IMR-90 (cell line): ENCODE results near the gene NFYC. TPM values are rescaled to one million over a fixed set of nuclear protein-coding genes. Genes with fewer than 3 reads are reported as not detected.

Source experiments
- ATAC-seq: fragments of 200-7000 bp; cut with Tn5 transposase; 2 replicates; pipeline ENCODE4 v1.9.1; 2020; ENCODE audit warnings: low read depth, mild to moderate bottlenecking, moderate library complexity
- BruUV-seq: library from RNA; stranded (reverse); fragments of 400-500 nt; replicated peaks from 2 replicates; lab custom pipeline; 2021; lab: Mats Ljungman, UMichigan
- CTCF ChIA-PET: fragments of 300-600 bp; formaldehyde crosslinking; extraction: SDS; loops from one replicate; lab custom pipeline; 2021; ENCODE audit warnings: antibody characterized with exemption; lab: Yijun Ruan, JAX
- POLR2A ChIA-PET: fragments of 300-600 bp; sonication (Branson Sonifier 250); formaldehyde crosslinking; loops from one replicate; lab custom pipeline; 2022; ENCODE audit warnings: antibody characterized with exemption; ENCODE audit not compliant: unreplicated experiment; lab: Charles Lee
- DNase-seq: peaks from one replicate; pipeline ENCODE4 v3.0.0; 2013
- H2AFZ ChIP-seq: replicated peaks from 2 replicates; pipeline ENCODE3; 2013; ENCODE audit warnings: low read length, mild to moderate bottlenecking; ENCODE audit not compliant: poor library complexity
- H2AK5ac ChIP-seq: 2 replicates; pipeline ENCODE4 v1.6.1; 2013; ENCODE audit warnings: low read depth, low read length, inconsistent platforms
- H2AK9ac ChIP-seq: replicated peaks from 2 replicates; pipeline ENCODE3; 2013; ENCODE audit warnings: mild to moderate bottlenecking, low read depth, low read length, moderate library complexity; ENCODE audit not compliant: poor library complexity
- H2BK120ac ChIP-seq: 2 replicates; pipeline ENCODE4 v1.6.1; 2013; ENCODE audit warnings: low read depth, low read length, inconsistent platforms
- H2BK15ac ChIP-seq: 3 replicates; pipeline ENCODE4 v1.6.1; 2013; ENCODE audit warnings: low read depth, low read length, inconsistent platforms
- H2BK20ac ChIP-seq: 2 replicates; pipeline ENCODE4 v1.6.1; 2013; ENCODE audit warnings: low read depth, mild to moderate bottlenecking, inconsistent platforms, low read length, moderate library complexity
- H2BK5ac ChIP-seq: 2 replicates; pipeline ENCODE4 v1.6.1; 2013; ENCODE audit warnings: mild to moderate bottlenecking, low read depth, low read length, inconsistent platforms; ENCODE audit not compliant: poor library complexity, severe bottlenecking
- H3K14ac ChIP-seq: replicated peaks from 2 replicates; pipeline ENCODE4 v1.6.1; 2013; ENCODE audit warnings: low read depth, low read length, inconsistent platforms
- H3K18ac ChIP-seq: 2 replicates; pipeline ENCODE4 v1.6.1; 2013; ENCODE audit warnings: low read depth, low read length, control low read depth
- H3K23ac ChIP-seq: 2 replicates; pipeline ENCODE4 v1.6.1; 2013; ENCODE audit warnings: low read depth, low read length, inconsistent platforms
- H3K27ac ChIP-seq: 2 replicates; pipeline ENCODE4 v1.5.1; 2013; ENCODE audit warnings: mild to moderate bottlenecking, control low read depth, low read length; ENCODE audit not compliant: insufficient read depth
- H3K27me3 ChIP-seq: 2 replicates; pipeline ENCODE4 v1.6.1; 2013; ENCODE audit warnings: low read length; ENCODE audit not compliant: control insufficient read depth, insufficient read depth
- H3K36me3 ChIP-seq: 2 replicates; pipeline ENCODE4 v1.6.1; 2013; ENCODE audit warnings: low read length, mixed read lengths; ENCODE audit not compliant: control insufficient read depth, insufficient read depth
- H3K4ac ChIP-seq: 2 replicates; pipeline ENCODE4 v1.6.1; 2013; ENCODE audit warnings: low read depth, low read length, inconsistent platforms
- H3K4me1 ChIP-seq: 2 replicates; pipeline ENCODE4 v1.6.1; 2013; ENCODE audit warnings: low read length, mixed read lengths; ENCODE audit not compliant: control insufficient read depth, insufficient read depth
- H3K4me2 ChIP-seq: 2 replicates; pipeline ENCODE4 v1.6.1; 2013; ENCODE audit warnings: low read depth, mild to moderate bottlenecking, control low read depth, low read length, moderate library complexity
- H3K4me3 ChIP-seq: 2 replicates; pipeline ENCODE4 v1.5.1; 2013; ENCODE audit warnings: low read depth, mild to moderate bottlenecking, control low read depth, low read length, moderate library complexity; ENCODE audit not compliant: insufficient read depth
- H3K56ac ChIP-seq: 2 replicates; pipeline ENCODE4 v1.6.1; 2013; ENCODE audit warnings: low read length, inconsistent platforms; ENCODE audit not compliant: insufficient read depth; ENCODE audit errors: extremely low read depth
- H3K79me1 ChIP-seq, 2 experiments: 2 replicates each; pipeline ENCODE4 v1.6.1; 2013; ENCODE audit warnings: low read length in 2 of 2, inconsistent platforms in 1 of 2, low read depth in 1 of 2
- H3K9ac ChIP-seq: 2 replicates; pipeline ENCODE4 v1.6.1; 2013; ENCODE audit warnings: low read depth, low read length, control low read depth
- H3K9me1 ChIP-seq: 2 replicates; pipeline ENCODE4 v1.6.1; 2013; ENCODE audit warnings: low read length, inconsistent platforms; ENCODE audit not compliant: insufficient read depth
- H3K9me3 ChIP-seq: 2 replicates; pipeline ENCODE4 v1.6.1; 2013; ENCODE audit warnings: low read length; ENCODE audit not compliant: control insufficient read depth, insufficient read depth
- H4K20me1 ChIP-seq: 2 replicates; pipeline ENCODE4 v1.6.1; 2013; ENCODE audit warnings: low read length, inconsistent platforms; ENCODE audit not compliant: insufficient read depth
- H4K5ac ChIP-seq: 2 replicates; pipeline ENCODE4 v1.6.1; 2013; ENCODE audit warnings: mild to moderate bottlenecking, low read depth, low read length, control low read depth
- H4K8ac ChIP-seq, 2 experiments: 2 replicates each; pipeline ENCODE4 v1.6.1; 2013; ENCODE audit warnings: low read depth in 2 of 2, low read length in 2 of 2, control low read depth in 1 of 2, inconsistent platforms in 1 of 2
- H4K91ac ChIP-seq: 2 replicates; pipeline ENCODE4 v1.6.1; 2013; ENCODE audit warnings: low read depth, low read length, inconsistent platforms; ENCODE audit not compliant: insufficient read depth
- BHLHE40 ChIP-seq: fragments of 150-350 bp; IDR thresholded peaks from 2 replicates; pipeline ENCODE4 v1.6.1; 2016; ENCODE audit warnings: mild to moderate bottlenecking, low read depth, low read length
- CHD1 ChIP-seq: IDR thresholded peaks from 2 replicates; pipeline ENCODE4 v1.6.1; 2012; ENCODE audit warnings: low read depth, low read length, improper control_type of control experiment
- CTCF ChIP-seq: conservative IDR thresholded peaks from 2 replicates; pipeline ENCODE4 v1.5.1; 2012; ENCODE audit warnings: mild to moderate bottlenecking, low read depth, low read length, improper control_type of control experiment
- ELK1 ChIP-seq: fragments of 150-350 bp; IDR thresholded peaks from 2 replicates; pipeline ENCODE4 v1.6.1; 2016; ENCODE audit warnings: low read depth, mild to moderate bottlenecking, low read length, moderate library complexity, borderline replicate concordance
- FOS ChIP-seq: fragments of 150-350 bp; IDR thresholded peaks from 2 replicates; pipeline ENCODE4 v1.6.1; 2016; ENCODE audit warnings: low read depth, low read length
- MAFK ChIP-seq: IDR thresholded peaks from 2 replicates; pipeline ENCODE4 v1.6.1; 2012; ENCODE audit warnings: low read depth, low read length, improper control_type of control experiment
- MAZ ChIP-seq: IDR thresholded peaks from 2 replicates; pipeline ENCODE4 v1.6.1; 2012; ENCODE audit warnings: low read depth, mild to moderate bottlenecking, low read length, improper control_type of control experiment, moderate library complexity, borderline replicate concordance
- MXI1 ChIP-seq: IDR thresholded peaks from 2 replicates; pipeline ENCODE4 v1.6.1; 2012; ENCODE audit warnings: low read depth, mild to moderate bottlenecking, low read length, moderate library complexity, borderline replicate concordance
- NFE2L2 ChIP-seq: fragments of 150-350 bp; IDR thresholded peaks from 2 replicates; pipeline ENCODE4 v1.6.1; 2016; ENCODE audit warnings: low read depth, mild to moderate bottlenecking, low read length
- POLR2A ChIP-seq: IDR thresholded peaks from 2 replicates; pipeline ENCODE4 v1.6.1; 2012; ENCODE audit warnings: mild to moderate bottlenecking, low read depth, low read length
- RAD21 ChIP-seq: IDR thresholded peaks from 2 replicates; pipeline ENCODE4 v1.6.1; 2012; ENCODE audit warnings: low read length, improper control_type of control experiment
- RCOR1 ChIP-seq: IDR thresholded peaks from 2 replicates; pipeline ENCODE4 v1.6.1; 2012; ENCODE audit warnings: mild to moderate bottlenecking, low read length, improper control_type of control experiment; ENCODE audit not compliant: insufficient replicate concordance
- SMC3 ChIP-seq: fragments of 150-350 bp; IDR thresholded peaks from 2 replicates; pipeline ENCODE4 v1.6.1; 2016; ENCODE audit warnings: low read depth, mild to moderate bottlenecking, antibody characterized with exemption, low read length, moderate library complexity
- dilution Hi-C: fragments of 300-500 bp; cut with HindIII; formaldehyde crosslinking; loops from one replicate; pipeline ENCODE4 v1.14.3; 2018; ENCODE audit warnings: low sequenced_read_pairs; ENCODE audit not compliant: unreplicated experiment
- in situ Hi-C: fragments of 300-500 bp; cut with MboI; formaldehyde crosslinking; loops from 3 replicates; pipeline ENCODE4 v1.14.3; 2019; ENCODE audit warnings: low sequenced_read_pairs, inconsistent platforms, mixed read lengths
- intact Hi-C: fragments of 100-400 bp; cut with micrococcal nuclease; formaldehyde crosslinking; loops from 2 replicates; pipeline ENCODE4 v1.10.0; 2022
- polyA plus RNA-seq, 3 experiments: library from polyadenylated mRNA; depleted of rRNA; stranded (reverse); fragments of >200 nt; gene quantifications; 2 replicates each; pipeline ENCODE4 v1.2.3, GENCODE V29; 2012; ENCODE audit warnings: low replicate concordance in 1 of 3
- total RNA-seq: library from RNA; depleted of rRNA; stranded (reverse); fragments of >200 nt; gene quantifications from 2 replicates; pipeline ENCODE4 v1.2.3, GENCODE V29; 2012
- TF ChIP-seq, protein P1 (sequence below): fragments of 150-350 bp; IDR thresholded peaks from 2 replicates; pipeline ENCODE4 v1.6.1; 2017; ENCODE audit warnings: mild to moderate bottlenecking, antibody characterized with exemption, low read length, low read depth

NFYC gene
- total and polyA plus RNA-seq, 2 of the 4 experiments (the other 2 are of a cell fraction): 45.2 to 62.2 TPM

DNA sequence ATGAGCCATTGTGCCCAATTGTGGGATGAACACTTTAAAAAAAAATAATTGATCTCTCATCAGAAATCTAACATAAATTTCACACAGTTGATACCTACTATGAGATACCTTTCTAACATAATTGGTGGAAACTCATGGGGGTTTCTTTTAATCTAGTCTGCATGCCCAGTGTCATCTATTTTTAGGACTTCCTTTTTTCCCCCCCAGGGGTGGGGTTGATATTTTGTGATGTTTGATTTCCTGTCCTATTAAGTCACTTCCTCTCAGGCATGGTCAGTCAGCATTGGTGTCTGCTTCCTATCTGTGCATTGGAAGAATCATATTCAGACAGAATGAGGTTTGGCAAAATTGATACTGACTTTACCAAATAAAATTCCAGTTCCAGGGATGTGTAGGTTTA, 21.5 kb downstream of the NFYC start:
- in situ Hi-C loops (no loop called here), intact Hi-C loops (no loop called here), dilution Hi-C loops (no loop called here)
- H2BK120ac ChIP-seq: peak overlapping the region; percentile 52; the same call in 1 of the 2 replicates
- no peak overlapping the region for H2AFZ ChIP-seq
- no peak overlapping the region for H3K4me3 ChIP-seq
- H3K4me2 ChIP-seq: no peak overlapping the region
- no peak overlapping the region for H3K9ac ChIP-seq
- H2AK9ac ChIP-seq: no peak overlapping the region
- peak overlapping the region; percentile 50; the same call in 1 of the 2 replicates for H3K4ac ChIP-seq
- no TSS peak for BruUV-seq
- H2BK15ac ChIP-seq: no peak overlapping the region
- no peak overlapping the region for H2AK5ac ChIP-seq
- no peak overlapping the region for H3K23ac ChIP-seq
- DNase-seq (no peak), ATAC-seq (no peak)
- no peaks in the 10 kb centered on the region for H4K20me1 ChIP-seq
- H4K91ac ChIP-seq: no peak overlapping the region; the same call in 1 of the 2 replicates
- peaks cover 5% of the 10 kb centered on the region for H3K9me1 ChIP-seq
- H3K18ac ChIP-seq: no peak overlapping the region
- 0 out of 2 replicates have a peak, but pooled peaks cover 1% of the 10 kb centered on the region for H3K36me3 ChIP-seq
- H3K56ac ChIP-seq: no peak overlapping the region
- peaks cover 32 to 56% of the 10 kb centered on the region in 2 experiments for H3K79me1 ChIP-seq
- peak overlapping the region in 1 of 2 experiments; percentile 56; a peak in 2 of 4 replicates for H4K8ac ChIP-seq
- no peak overlapping the region for H3K27ac ChIP-seq
- no peak overlapping the region for H4K5ac ChIP-seq
- H3K27me3 ChIP-seq: no peaks in the 10 kb centered on the region
- CTCF ChIA-PET: no interaction called here
- H3K14ac ChIP-seq: no peak overlapping the region
- peaks cover 5% of the 10 kb centered on the region for H3K4me1 ChIP-seq
- H3K9me3 ChIP-seq: no peaks in the 10 kb centered on the region
- peak overlapping the region; percentile 20 for H2BK5ac ChIP-seq
- POLR2A ChIA-PET: no interaction called here
- H2BK20ac ChIP-seq: no peak overlapping the region
- TF ChIP-seq, protein P1, sequence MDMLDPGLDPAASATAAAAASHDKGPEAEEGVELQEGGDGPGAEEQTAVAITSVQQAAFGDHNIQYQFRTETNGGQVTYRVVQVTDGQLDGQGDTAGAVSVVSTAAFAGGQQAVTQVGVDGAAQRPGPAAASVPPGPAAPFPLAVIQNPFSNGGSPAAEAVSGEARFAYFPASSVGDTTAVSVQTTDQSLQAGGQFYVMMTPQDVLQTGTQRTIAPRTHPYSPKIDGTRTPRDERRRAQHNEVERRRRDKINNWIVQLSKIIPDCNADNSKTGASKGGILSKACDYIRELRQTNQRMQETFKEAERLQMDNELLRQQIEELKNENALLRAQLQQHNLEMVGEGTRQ: no peak
- no peak for TF ChIP-seq POLR2A
- no peak for TF ChIP-seq CHD1
- TF ChIP-seq NFE2L2: no peak
- no peak for TF ChIP-seq CTCF
- TF ChIP-seq MXI1: no peak
- no peak for TF ChIP-seq FOS
- no peak for TF ChIP-seq RCOR1
- no peak for TF ChIP-seq MAZ
- TF ChIP-seq ELK1: no peak
- TF ChIP-seq SMC3: no peak
- TF ChIP-seq RAD21: no peak
- no peak for TF ChIP-seq BHLHE40
- no peak for TF ChIP-seq MAFK
